Colonic mucosa (tissue), 4 donors: ENCODE data around the gene CNTNAP5. TPM values are rescaled to one million over a fixed set of nuclear protein-coding genes. Genes with fewer than 3 reads are reported as not detected.

ENCODE experiments used
- DNase-seq: peaks from one replicate; pipeline ENCODE4 v3.0.0-alpha.2; 2020
- H3K27ac ChIP-seq: fragments of 200-600 bp; one replicate; pipeline ENCODE4 v1.8.0; 2021
- H3K27me3 ChIP-seq: fragments of 200-600 bp; one replicate; pipeline ENCODE4 v1.8.0; 2021
- H3K36me3 ChIP-seq: fragments of 200-600 bp; one replicate; pipeline ENCODE4 v1.8.0; 2021
- H3K4me1 ChIP-seq: fragments of 200-600 bp; one replicate; pipeline ENCODE4 v1.8.0; 2021; ENCODE audit warnings: mild to moderate bottlenecking
- H3K4me3 ChIP-seq: fragments of 200-600 bp; one replicate; pipeline ENCODE4 v1.8.0; 2021
- H3K9ac ChIP-seq, 2 donors: one replicate each; pipeline ENCODE4 v1.7.0; 2013; ENCODE audit warnings: control low read depth in 2 of 2, low read depth in 2 of 2, low read length in 2 of 2
- H3K9me3 ChIP-seq: fragments of 200-600 bp; one replicate; pipeline ENCODE4 v1.8.0; 2021
- CTCF ChIP-seq: fragments of 200-600 bp; IDR thresholded peaks from one replicate; pipeline ENCODE4 v1.8.0; 2022; ENCODE audit warnings: antibody characterized with exemption, mild to moderate bottlenecking
- intact Hi-C: fragments of 100-400 bp; cut with DNase I; formaldehyde crosslinking; loops from one replicate; pipeline ENCODE4 v1.14.1; 2022
- total RNA-seq, 2 donors: library from RNA; stranded (reverse); fragmentation: NEBNext Ultra II Directional in 1 of 2; extraction: Animal tissue kit (Norgen Biotek cat#: 25700) in 1 of 2; gene quantifications; one replicate each; pipeline ENCODE4 v1.2.1, GENCODE V29; 2021
- donor health status: healthy.
- donor health status: DM: no; HTN: no; CAD: no.
- donor health status: DM: no; HTN: no; CAD: no.

The CNTNAP5 gene
- total RNA-seq, 2 donors from 2014 or later: 0.35 TPM; not detected in 1

- intact Hi-C loops: no loop called here
- no peak for TF ChIP-seq CTCF
Measured at GRCh38 chr2:124121760-124122275, 96.7 kb downstream of the CNTNAP5 start.

GRCh38 chr2:124122340-124122739 lies 97.3 kb downstream of the CNTNAP5 start:
- H3K9ac ChIP-seq: no peak overlapping the region
- no peak overlapping the region for H3K4me3 ChIP-seq
- TF ChIP-seq CTCF: no peak
- DNase-seq: no peak
- intact Hi-C loops: no loop called here
- no peak overlapping the region for H3K27ac ChIP-seq
- no peaks in the 10 kb centered on the region for H3K36me3 ChIP-seq
- H3K9me3 ChIP-seq: no peaks in the 10 kb centered on the region
- no peaks in the 10 kb centered on the region for H3K4me1 ChIP-seq
- no peaks in the 10 kb centered on the region for H3K27me3 ChIP-seq

More at GRCh38 chr2:124121760-124122275, 96.7 kb downstream of the CNTNAP5 start:
- H3K4me3 ChIP-seq: no peak overlapping the region
- H3K27me3 ChIP-seq: no peaks in the 10 kb centered on the region
- no peak overlapping the region for H3K27ac ChIP-seq
- DNase-seq: no peak
- no peak overlapping the region for H3K9ac ChIP-seq
- H3K4me1 ChIP-seq: no peaks in the 10 kb centered on the region
- H3K9me3 ChIP-seq: no peaks in the 10 kb centered on the region
- H3K36me3 ChIP-seq: no peaks in the 10 kb centered on the region

- Histone ChIP-seq H3K9me3 (no peaks in the 10 kb centered on the region), H3K9ac (no peak overlapping the region), H3K4me1 (no peaks in the 10 kb centered on the region), H3K27ac (no peak overlapping the region), H3K4me3 (no peak overlapping the region), H3K36me3 (no peaks in the 10 kb centered on the region), H3K27me3 (no peaks in the 10 kb centered on the region)
- no peak for TF ChIP-seq CTCF
- intact Hi-C loops: no loop called here
- DNase-seq: no peak
Measured at GRCh38 chr2:124131276-124131675, 106.2 kb downstream of the CNTNAP5 start.

- DNase-seq: no peak
- no peak for TF ChIP-seq CTCF
- intact Hi-C loops: no loop called here
- Histone ChIP-seq H3K27ac (no peak overlapping the region), H3K9ac (no peak overlapping the region), H3K9me3 (no peaks in the 10 kb centered on the region), H3K36me3 (no peaks in the 10 kb centered on the region), H3K27me3 (no peaks in the 10 kb centered on the region), H3K4me3 (no peak overlapping the region), H3K4me1 (no peaks in the 10 kb centered on the region)
Measured at GRCh38 chr2:124136110-124136509, 111.0 kb downstream of the CNTNAP5 start.

GRCh38 chr2:124138076-124138475 lies 113.0 kb downstream of the CNTNAP5 start:
- H3K36me3 ChIP-seq: no peaks in the 10 kb centered on the region
- intact Hi-C loops: no loop called here
- no peak for DNase-seq
- no peaks in the 10 kb centered on the region for H3K4me1 ChIP-seq
- TF ChIP-seq CTCF: no peak
- H3K9ac ChIP-seq: no peak overlapping the region
- H3K9me3 ChIP-seq: no peaks in the 10 kb centered on the region
- H3K27ac ChIP-seq: no peak overlapping the region
- no peaks in the 10 kb centered on the region for H3K27me3 ChIP-seq
- H3K4me3 ChIP-seq: no peak overlapping the region
